ENCODE results near the gene ST6GALNAC6.
"Not testable (repeated sequence)": the region's sequence is repeated elsewhere in the genome, so short reads cannot be mapped to it uniquely, and the experiment has no call there.

The ST6GALNAC6 gene

DNA sequence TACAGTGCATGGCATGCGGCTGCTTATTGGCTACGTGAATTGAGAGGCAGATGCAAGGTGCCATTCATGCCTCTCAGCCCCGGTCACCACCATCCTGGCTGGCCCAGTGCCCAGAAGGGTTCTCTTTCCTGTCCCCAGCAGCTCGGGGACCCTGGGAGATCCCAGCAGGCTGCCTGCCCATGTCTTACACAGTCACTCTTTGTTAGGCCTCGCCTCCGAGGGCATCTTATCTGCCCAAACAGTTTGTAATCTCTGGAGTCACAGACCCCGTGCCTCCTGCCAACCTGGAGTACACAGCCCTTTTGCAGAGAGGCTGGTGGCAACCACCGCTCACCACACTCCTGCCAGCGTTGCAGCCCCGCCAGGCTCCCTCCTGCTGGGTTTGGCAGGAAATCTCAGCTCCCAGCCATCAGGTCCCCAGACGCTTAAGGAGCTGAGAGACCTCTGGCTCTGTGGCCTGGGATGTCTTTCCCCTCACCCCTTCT, 14.9 kb downstream of the ST6GALNAC6 start:
- TF ChIP-seq CTCF (IDR thresholded peaks at IDR 0.05; ENCODE audit: borderline replicate concordance, insufficient read depth, low read depth, low read length) = no peak
- no peak overlapping the region for H3K4me3 ChIP-seq (ENCODE audit: low read depth, low read length)

- TF ChIP-seq CTCF (IDR thresholded peaks at IDR 0.05; ENCODE audit: borderline replicate concordance, insufficient read depth, low read depth, low read length) = no peak
- no peak overlapping the region for H3K4me3 ChIP-seq (ENCODE audit: low read depth, low read length)
Measured at GRCh38 chr9:127883959-127884358, 15.4 kb downstream of the ST6GALNAC6 start.

GRCh38 chr9:127881715-127882114, 17.7 kb downstream of the ST6GALNAC6 start:
- not testable (repeated sequence) for H3K4me3 ChIP-seq (ENCODE audit: low read depth, low read length)

DNA sequence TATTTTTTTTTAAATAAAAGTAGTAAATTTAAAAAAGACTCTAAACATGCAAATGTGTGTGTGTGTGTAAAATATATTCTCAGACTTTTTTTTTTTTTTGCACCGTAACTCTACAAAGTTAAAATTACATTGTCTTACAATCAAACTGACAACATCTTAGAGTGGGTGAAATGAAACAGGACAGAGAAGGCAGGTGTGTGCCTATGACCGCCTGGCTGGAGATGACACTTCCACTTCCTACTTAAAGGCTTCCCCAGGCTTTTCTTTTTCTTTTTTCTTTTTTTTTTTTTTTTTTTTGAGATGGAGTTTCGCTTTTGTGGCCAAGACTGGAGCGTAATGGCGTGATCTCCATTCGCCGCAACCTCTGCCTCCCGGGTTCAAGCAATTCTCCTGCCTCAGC, 19.3 kb downstream of the ST6GALNAC6 start:
- H3K4me3 ChIP-seq (ENCODE audit: low read depth, low read length) = no peak overlapping the region
- TF ChIP-seq CTCF (IDR thresholded peaks at IDR 0.05; ENCODE audit: borderline replicate concordance, insufficient read depth, low read depth, low read length) = no peak

GRCh38 chr9:127878652-127879390, 20.6 kb downstream of the ST6GALNAC6 start:
- no peak for TF ChIP-seq CTCF (IDR thresholded peaks at IDR 0.05; ENCODE audit: borderline replicate concordance, insufficient read depth, low read depth, low read length)
- H3K4me3 ChIP-seq (ENCODE audit: low read depth, low read length) = no peak overlapping the region

GRCh38 chr9:127878001-127878651, 21.3 kb downstream of the ST6GALNAC6 start:
- H3K4me3 ChIP-seq (ENCODE audit: low read depth, low read length) = no peak overlapping the region
- no peak for TF ChIP-seq CTCF (IDR thresholded peaks at IDR 0.05; ENCODE audit: borderline replicate concordance, insufficient read depth, low read depth, low read length)

- H3K4me3 ChIP-seq (ENCODE audit: low read depth, low read length) = no peak within 1 kb of the TSS
- TF ChIP-seq CTCF (IDR thresholded peaks at IDR 0.05; ENCODE audit: borderline replicate concordance, insufficient read depth, low read depth, low read length) = no peak
Measured at GRCh38 chr9:127877566-127877998, 21.8 kb downstream of the ST6GALNAC6 start, which contains the start of gene AK1. Gene AK1, minus strand, starts transcription at chr9:127877675. Its CDS starts 3,058 bp downstream, at chr9:127874617.

All from GM12875 (cell line).